ENCODE data around the gene C2CD3. TPM values are rescaled to one million over a fixed set of nuclear protein-coding genes. Genes with fewer than 3 reads are reported as not detected.

C2CD3 gene
- total RNA-seq, 1 donor from 2014 or later = 53.7 TPM

- no peaks in the 10 kb centered on the region for H3K36me3 ChIP-seq (ENCODE audit: insufficient read depth, low read length)
- DNase-seq (ENCODE audit: low read depth) (peak; percentile 59), FAIRE-seq (no peak)
- H3K27ac Mint-ChIP-seq (ENCODE audit: unreplicated experiment) = peak overlapping the region; percentile 8
- no peaks in the 10 kb centered on the region for H3K79me2 ChIP-seq (ENCODE audit: insufficient read depth, low read length)
- H3K9me3 ChIP-seq (ENCODE audit: insufficient read depth, low read depth, low read length) = no peaks in the 10 kb centered on the region
- no peaks in the 10 kb centered on the region for H3K27me3 Mint-ChIP-seq (ENCODE audit: low read depth, unreplicated experiment)
- no peak overlapping the region for H3K4me3 ChIP-seq (ENCODE audit: insufficient read depth, low read depth, low read length)
- H3K4me3 Mint-ChIP-seq (ENCODE audit: unreplicated experiment) = peak overlapping the region; percentile 40
- H3K4me1 Mint-ChIP-seq (ENCODE audit: low read depth, unreplicated experiment) = peaks cover 22% of the 10 kb centered on the region
- no peaks in the 10 kb centered on the region for H3K9me3 Mint-ChIP-seq (ENCODE audit: unreplicated experiment)
- peaks cover 32% of the 10 kb centered on the region for H3K36me3 Mint-ChIP-seq (ENCODE audit: low read depth, unreplicated experiment)
- H3K9ac ChIP-seq (ENCODE audit: low read length) = no peak overlapping the region
- H4K20me1 ChIP-seq (ENCODE audit: insufficient read depth, low read length) = no peaks in the 10 kb centered on the region
- H2AFZ ChIP-seq (ENCODE audit: low read depth, low read length) = no peak overlapping the region
- H3K4me1 ChIP-seq (ENCODE audit: insufficient read depth, low read length) = peaks cover 13% of the 10 kb centered on the region
- TF ChIP-seq EZH2 (IDR thresholded peaks at IDR 0.05; ENCODE audit: insufficient read depth, low read length) = no peak
- TF ChIP-seq CTCF (IDR thresholded peaks at IDR 0.05; ENCODE audit: insufficient read depth, low read depth, low read length) = no peak
- peak overlapping the region; percentile 14 for H3K4me2 ChIP-seq (ENCODE audit: low read length)
- H3K27me3 ChIP-seq (ENCODE audit: insufficient read depth, low read length) = no peaks in the 10 kb centered on the region
- no peak overlapping the region for H3K27ac ChIP-seq (ENCODE audit: low read depth, low read length)
Measured at GRCh38 chr11:74019860-74020259, 150.9 kb downstream of the C2CD3 start.

GRCh38 chr11:74019104-74019738, 151.6 kb downstream of the C2CD3 start:
- Histone ChIP-seq H2AFZ (ENCODE audit: low read depth, low read length) (no peak overlapping the region), H3K9me3 (ENCODE audit: insufficient read depth, low read depth, low read length) (no peaks in the 10 kb centered on the region), H3K79me2 (ENCODE audit: insufficient read depth, low read length) (no peaks in the 10 kb centered on the region), H3K4me1 (ENCODE audit: insufficient read depth, low read length) (peaks cover 9% of the 10 kb centered on the region), H3K27ac (ENCODE audit: low read depth, low read length) (no peak overlapping the region), H3K36me3 (ENCODE audit: insufficient read depth, low read length) (no peaks in the 10 kb centered on the region), H3K9ac (ENCODE audit: low read length) (no peak overlapping the region), H4K20me1 (ENCODE audit: insufficient read depth, low read length) (no peaks in the 10 kb centered on the region), H3K27me3 (ENCODE audit: insufficient read depth, low read length) (no peaks in the 10 kb centered on the region), H3K4me3 (ENCODE audit: insufficient read depth, low read depth, low read length) (no peak overlapping the region), H3K4me2 (ENCODE audit: low read length) (no peak overlapping the region)
- no peak for TF ChIP-seq EZH2 (IDR thresholded peaks at IDR 0.05; ENCODE audit: insufficient read depth, low read length)
- no peak for TF ChIP-seq CTCF (IDR thresholded peaks at IDR 0.05; ENCODE audit: insufficient read depth, low read depth, low read length)
- FAIRE-seq = no peak
- Mint-ChIP-seq H3K27ac (ENCODE audit: unreplicated experiment) (peak overlapping the region; percentile 47), H3K36me3 (ENCODE audit: low read depth, unreplicated experiment) (peaks cover 38% of the 10 kb centered on the region), H3K4me3 (ENCODE audit: unreplicated experiment) (peak overlapping the region; percentile 40), H3K9me3 (ENCODE audit: unreplicated experiment) (no peaks in the 10 kb centered on the region), H3K4me1 (ENCODE audit: low read depth, unreplicated experiment) (peaks cover 19% of the 10 kb centered on the region), H3K27me3 (ENCODE audit: low read depth, unreplicated experiment) (no peaks in the 10 kb centered on the region)
- no peak for DNase-seq (ENCODE audit: low read depth)

GRCh38 chr11:74018331-74019005, 152.3 kb downstream of the C2CD3 start:
- Histone ChIP-seq H3K36me3 (ENCODE audit: insufficient read depth, low read length) (no peaks in the 10 kb centered on the region), H2AFZ (ENCODE audit: low read depth, low read length) (no peak overlapping the region), H4K20me1 (ENCODE audit: insufficient read depth, low read length) (no peaks in the 10 kb centered on the region), H3K9me3 (ENCODE audit: insufficient read depth, low read depth, low read length) (no peaks in the 10 kb centered on the region), H3K4me3 (ENCODE audit: insufficient read depth, low read depth, low read length) (no peak overlapping the region), H3K27me3 (ENCODE audit: insufficient read depth, low read length) (no peaks in the 10 kb centered on the region), H3K27ac (ENCODE audit: low read depth, low read length) (no peak overlapping the region), H3K4me1 (ENCODE audit: insufficient read depth, low read length) (peaks cover 9% of the 10 kb centered on the region), H3K4me2 (ENCODE audit: low read length) (no peak overlapping the region), H3K79me2 (ENCODE audit: insufficient read depth, low read length) (no peaks in the 10 kb centered on the region), H3K9ac (ENCODE audit: low read length) (no peak overlapping the region)
- TF ChIP-seq CTCF (IDR thresholded peaks at IDR 0.05; ENCODE audit: insufficient read depth, low read depth, low read length) = no peak
- TF ChIP-seq EZH2 (IDR thresholded peaks at IDR 0.05; ENCODE audit: insufficient read depth, low read length) = no peak
- DNase-seq (ENCODE audit: low read depth) = peak; percentile 34
- no peak for FAIRE-seq
- no peaks in the 10 kb centered on the region for H3K27me3 Mint-ChIP-seq (ENCODE audit: low read depth, unreplicated experiment)
- H3K9me3 Mint-ChIP-seq (ENCODE audit: unreplicated experiment) = no peaks in the 10 kb centered on the region
- H3K36me3 Mint-ChIP-seq (ENCODE audit: low read depth, unreplicated experiment) = peaks cover 41% of the 10 kb centered on the region
- peak overlapping the region; percentile 47 for H3K27ac Mint-ChIP-seq (ENCODE audit: unreplicated experiment)
- H3K4me3 Mint-ChIP-seq (ENCODE audit: unreplicated experiment) = no peak overlapping the region
- peaks cover 14% of the 10 kb centered on the region for H3K4me1 Mint-ChIP-seq (ENCODE audit: low read depth, unreplicated experiment)

Measured in astrocyte (in vitro differentiated cells and primary cell).